HCT116 (cell line): Measurements from ENCODE around the gene CDH13. TPM values are rescaled to one million over a fixed set of nuclear protein-coding genes. Genes with fewer than 3 reads are reported as not detected.

Experiments used
- ATAC-seq: fragments of 200-7000 bp; cut with Tn5 transposase; 2 replicates; pipeline ENCODE4 v1.9.1; 2020; ENCODE audit warnings: mild to moderate bottlenecking, moderate library complexity
- BruUV-seq: library from RNA; stranded (reverse); fragments of 400-500 nt; replicated peaks from 2 replicates; lab custom pipeline; 2021; lab: Mats Ljungman, UMichigan
- CTCF ChIA-PET: fragments of 300-600 bp; sonication (Branson Sonifier 250); formaldehyde crosslinking; loops from one replicate; lab custom pipeline; 2021; ENCODE audit warnings: antibody characterized with exemption; lab: Charles Lee
- POLR2A ChIA-PET: fragments of 300-600, 350-600 bp; sonication (Branson Sonifier 250); formaldehyde crosslinking; loops from one replicate; lab custom pipeline; 2021; ENCODE audit warnings: antibody characterized with exemption; lab: Charles Lee
- RAD21 ChIA-PET, 2 experiments: fragments of 300-600 bp; sonication (Branson Sonifier 250); formaldehyde crosslinking; loops; one replicate each; lab custom pipeline; 2023; ENCODE audit warnings: low total read pairs in 2 of 2; ENCODE audit not compliant: uncharacterized antibody in 2 of 2, unreplicated experiment in 2 of 2, low non-redundant PET in 1 of 2; lab: Charles Lee
- DNase-seq: peaks from one replicate; pipeline ENCODE4 v3.0.0-alpha.2; 2010; ENCODE audit warnings: low read depth, low spot score
- H2AFZ ChIP-seq: fragments of 200-600 bp; shearing (Covaris generic), sonication (generic); 2 replicates; pipeline ENCODE4 v1.6.1; 2017; ENCODE audit warnings: low read depth, mixed run types, mixed read lengths, antibody characterized with exemption, low read length; ENCODE audit not compliant: poor library complexity, severe bottlenecking
- H3K27ac ChIP-seq: 2 replicates; pipeline ENCODE4 v1.5.1; 2012; ENCODE audit warnings: low read depth, low read length
- H3K27me3 ChIP-seq: fragments of 200-600 bp; sonication (generic); 2 replicates; pipeline ENCODE4 v1.6.1; 2016; ENCODE audit warnings: mixed run types, low read length, mixed read lengths; ENCODE audit not compliant: insufficient read depth
- H3K36me3 ChIP-seq, 2 experiments: fragments of 200-500 bp in 1 of 2; fragments of 200-600 bp in 1 of 2; sonication (Bioruptor generic) in 1 of 2; sonication (generic) in 1 of 2; 2 replicates each; pipeline versions ENCODE4 v1.5.1 to v1.6.1; 2014 to 2016; ENCODE audit warnings: low read length in 2 of 2, inconsistent platforms in 1 of 2, mixed read lengths in 1 of 2, mixed run types in 1 of 2; ENCODE audit not compliant: insufficient read depth in 2 of 2, control insufficient read depth in 1 of 2
- H3K4me1 ChIP-seq, 2 experiments: fragments of 200-600 bp in 1 of 2; sonication (generic) in 1 of 2; 2 replicates each; pipeline versions ENCODE4 v1.5.1 to v1.6.1; 2012 to 2017; ENCODE audit warnings: low read length in 2 of 2, inconsistent platforms in 1 of 2, mild to moderate bottlenecking in 1 of 2, mixed read lengths in 1 of 2, mixed run types in 1 of 2, moderate library complexity in 1 of 2; ENCODE audit not compliant: insufficient read depth in 2 of 2, control insufficient read depth in 1 of 2
- H3K4me2 ChIP-seq: fragments of 200-600 bp; sonication (generic); 2 replicates; pipeline ENCODE4 v1.6.1; 2017; ENCODE audit warnings: mixed run types, low read length, mixed read lengths
- H3K4me3 ChIP-seq, 2 experiments: fragments of 200-600 bp in 1 of 2; sonication (generic) in 1 of 2; replicated peaks in 1 of 2; 2 replicates each; pipeline ENCODE4 v1.5.1; 2011 to 2016; ENCODE audit warnings: low read length in 2 of 2, control low read depth in 1 of 2, low read depth in 1 of 2, mild to moderate bottlenecking in 1 of 2, mixed read lengths in 1 of 2, mixed run types in 1 of 2
- H3K79me2 ChIP-seq: fragments of 200-600 bp; sonication (generic); 2 replicates; pipeline ENCODE4 v1.6.1; 2017; ENCODE audit warnings: mild to moderate bottlenecking, mixed run types, low read length, moderate library complexity, mixed read lengths; ENCODE audit not compliant: insufficient read depth
- H3K9ac ChIP-seq: fragments of 200-600 bp; sonication (generic); 2 replicates; pipeline ENCODE4 v1.6.1; 2016; ENCODE audit warnings: low read length, mixed read lengths
- H3K9me2 ChIP-seq: fragments of 200-600 bp; sonication (generic), shearing (Covaris generic); 2 replicates; pipeline ENCODE4 v1.6.1; 2017; ENCODE audit warnings: mixed run types, mild to moderate bottlenecking, moderate library complexity; ENCODE audit not compliant: insufficient read depth
- H3K9me3 ChIP-seq, 2 experiments: fragments of 200-500 bp in 1 of 2; fragments of 200-600 bp in 1 of 2; sonication (Bioruptor generic) in 1 of 2; sonication (generic) in 1 of 2; 2 replicates each; pipeline ENCODE4 v1.6.1; 2014 to 2017; ENCODE audit warnings: low read length in 2 of 2, mixed read lengths in 2 of 2, inconsistent platforms in 1 of 2, low read depth in 1 of 2, mild to moderate bottlenecking in 1 of 2, mixed run types in 1 of 2, moderate library complexity in 1 of 2; ENCODE audit not compliant: control insufficient read depth in 1 of 2, insufficient read depth in 1 of 2
- H4K20me1 ChIP-seq: fragments of 200-600 bp; sonication (generic), shearing (Covaris generic); 2 replicates; pipeline ENCODE4 v1.6.1; 2017; ENCODE audit warnings: mixed run types, mild to moderate bottlenecking, moderate library complexity; ENCODE audit not compliant: insufficient read depth
- ATF3 ChIP-seq: IDR thresholded peaks from 2 replicates; pipeline ENCODE4 v1.6.1; 2012
- CBX3 ChIP-seq: IDR thresholded peaks from 2 replicates; pipeline ENCODE4 v1.6.1; 2012; ENCODE audit warnings: low read depth
- CEBPB ChIP-seq: IDR thresholded peaks from 2 replicates; pipeline ENCODE4 v1.6.1; 2012; ENCODE audit warnings: low read depth
- POLR2AphosphoS5 ChIP-seq: IDR thresholded peaks from 2 replicates; pipeline ENCODE4 v1.6.1; 2011; ENCODE audit warnings: mild to moderate bottlenecking, low read depth, low read length, moderate library complexity
- RAD21 ChIP-seq: IDR thresholded peaks from 2 replicates; pipeline ENCODE4 v1.6.1; 2012; ENCODE audit warnings: low read depth, mild to moderate bottlenecking
- SP1 ChIP-seq: IDR thresholded peaks from 2 replicates; pipeline ENCODE4 v1.6.1; 2012; ENCODE audit warnings: low read depth
- SRF ChIP-seq: IDR thresholded peaks from 2 replicates; pipeline ENCODE4 v1.6.1; 2012; ENCODE audit warnings: low read depth
- TCF7L2 ChIP-seq: IDR thresholded peaks from 2 replicates; pipeline ENCODE4 v1.7.0; 2011; ENCODE audit warnings: borderline replicate concordance, inconsistent platforms; ENCODE audit not compliant: insufficient read depth, insufficient read length; ENCODE audit errors: extremely low read depth
- ZFX ChIP-seq: fragments of 450-650 bp; IDR thresholded peaks from 2 replicates; pipeline ENCODE4 v1.6.1; 2017
- ZNF274 ChIP-seq: fragments of 200-500 bp; sonication (Bioruptor generic); IDR thresholded peaks from 2 replicates; pipeline ENCODE4 v1.6.1; 2014; ENCODE audit warnings: mild to moderate bottlenecking, low read depth, low read length, inconsistent platforms
- intact Hi-C: fragments of 100-400 bp; cut with micrococcal nuclease; formaldehyde crosslinking; loops from 2 replicates; pipeline ENCODE4 v1.10.0; 2022
- total RNA-seq: library from RNA; stranded (reverse); gene quantifications from one replicate; pipeline ENCODE4 v1.2.1, GENCODE V29; 2021; ENCODE audit not compliant: unreplicated experiment
- TF ChIP-seq, protein P1 (sequence below), 3 experiments: fragments of 200-600 bp in 1 of 3; sonication (generic) in 1 of 3; IDR thresholded peaks in 2 of 3; conservative IDR thresholded peaks in 1 of 3; 2 replicates each; pipeline ENCODE4 v1.5.1; 2012 to 2017; ENCODE audit warnings: low read depth in 2 of 3, low read length in 2 of 3, antibody characterized with exemption in 1 of 3, borderline replicate concordance in 1 of 3, control low read depth in 1 of 3, mild to moderate bottlenecking in 1 of 3, mixed read lengths in 1 of 3, mixed run types in 1 of 3, moderate library complexity in 1 of 3; ENCODE audit not compliant: insufficient read depth in 1 of 3
- TF ChIP-seq, protein P2 (sequence below): IDR thresholded peaks from 2 replicates; pipeline ENCODE4 v1.6.1; 2012; ENCODE audit warnings: low read depth
- TF ChIP-seq, protein P3 (sequence below): IDR thresholded peaks from 2 replicates; pipeline ENCODE4 v1.6.1; 2011; ENCODE audit warnings: mild to moderate bottlenecking, low read length, moderate library complexity; ENCODE audit not compliant: insufficient replicate concordance; ENCODE audit errors: extremely low read depth

The CDH13 gene
- total RNA-seq, 1 experiment from 2014 or later, result not detected

DNA sequence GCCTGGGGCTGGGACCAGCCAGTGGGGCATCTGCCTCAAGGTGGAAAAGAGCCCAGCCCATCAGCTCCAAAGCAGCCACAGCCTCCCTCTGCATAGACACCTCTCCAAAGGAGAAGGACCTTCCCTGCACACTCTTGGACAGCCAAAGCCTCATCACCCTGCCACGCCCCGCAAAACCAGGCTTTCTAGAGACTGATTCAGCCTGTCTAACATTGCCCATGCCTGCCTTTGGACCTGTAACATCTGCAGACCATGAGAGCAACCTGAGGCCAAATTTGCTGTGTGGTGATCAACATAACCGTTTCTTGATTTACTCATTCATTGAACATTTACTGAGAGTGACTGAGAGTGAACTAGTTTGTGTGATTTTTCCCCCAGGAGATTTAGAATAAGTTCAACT lies 961.3 kb downstream of the CDH13 start:
- Histone ChIP-seq H4K20me1 (no peaks in the 10 kb centered on the region), H2AFZ (no peak overlapping the region), H3K36me3 (no peaks in the 10 kb centered on the region), H3K9me3 (no peaks in the 10 kb centered on the region), H3K9ac (no peak overlapping the region), H3K79me2 (no peaks in the 10 kb centered on the region), H3K27ac (no peak overlapping the region), H3K9me2 (no peaks in the 10 kb centered on the region), H3K4me2 (no peak overlapping the region), H3K4me1 (no peaks in the 10 kb centered on the region), H3K27me3 (peaks cover 52% of the 10 kb centered on the region), H3K4me3 (no peak overlapping the region)
- BruUV-seq, result no TSS peak
- ChIA-PET RAD21 (no interaction called here), CTCF (no interaction called here), POLR2A (no interaction called here)
- TF ChIP-seq ATF3 (no peak), CBX3 (no peak), ZNF274 (no peak), POLR2AphosphoS5 (no peak), CEBPB (no peak), TCF7L2 (no peak), SRF (no peak), ZFX (no peak), SP1 (no peak), RAD21 (no peak)
- TF ChIP-seq, protein P1, sequence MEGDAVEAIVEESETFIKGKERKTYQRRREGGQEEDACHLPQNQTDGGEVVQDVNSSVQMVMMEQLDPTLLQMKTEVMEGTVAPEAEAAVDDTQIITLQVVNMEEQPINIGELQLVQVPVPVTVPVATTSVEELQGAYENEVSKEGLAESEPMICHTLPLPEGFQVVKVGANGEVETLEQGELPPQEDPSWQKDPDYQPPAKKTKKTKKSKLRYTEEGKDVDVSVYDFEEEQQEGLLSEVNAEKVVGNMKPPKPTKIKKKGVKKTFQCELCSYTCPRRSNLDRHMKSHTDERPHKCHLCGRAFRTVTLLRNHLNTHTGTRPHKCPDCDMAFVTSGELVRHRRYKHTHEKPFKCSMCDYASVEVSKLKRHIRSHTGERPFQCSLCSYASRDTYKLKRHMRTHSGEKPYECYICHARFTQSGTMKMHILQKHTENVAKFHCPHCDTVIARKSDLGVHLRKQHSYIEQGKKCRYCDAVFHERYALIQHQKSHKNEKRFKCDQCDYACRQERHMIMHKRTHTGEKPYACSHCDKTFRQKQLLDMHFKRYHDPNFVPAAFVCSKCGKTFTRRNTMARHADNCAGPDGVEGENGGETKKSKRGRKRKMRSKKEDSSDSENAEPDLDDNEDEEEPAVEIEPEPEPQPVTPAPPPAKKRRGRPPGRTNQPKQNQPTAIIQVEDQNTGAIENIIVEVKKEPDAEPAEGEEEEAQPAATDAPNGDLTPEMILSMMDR (IDR thresholded peaks at IDR 0.05 in 2 of 3, conservative IDR thresholded peaks at IDR 0.05 in 1 of 3; ENCODE audit: borderline replicate concordance in 1 of 3, insufficient read depth in 1 of 3, low read depth in 2 of 3, low read length in 2 of 3), result no peak
- TF ChIP-seq, protein P2, sequence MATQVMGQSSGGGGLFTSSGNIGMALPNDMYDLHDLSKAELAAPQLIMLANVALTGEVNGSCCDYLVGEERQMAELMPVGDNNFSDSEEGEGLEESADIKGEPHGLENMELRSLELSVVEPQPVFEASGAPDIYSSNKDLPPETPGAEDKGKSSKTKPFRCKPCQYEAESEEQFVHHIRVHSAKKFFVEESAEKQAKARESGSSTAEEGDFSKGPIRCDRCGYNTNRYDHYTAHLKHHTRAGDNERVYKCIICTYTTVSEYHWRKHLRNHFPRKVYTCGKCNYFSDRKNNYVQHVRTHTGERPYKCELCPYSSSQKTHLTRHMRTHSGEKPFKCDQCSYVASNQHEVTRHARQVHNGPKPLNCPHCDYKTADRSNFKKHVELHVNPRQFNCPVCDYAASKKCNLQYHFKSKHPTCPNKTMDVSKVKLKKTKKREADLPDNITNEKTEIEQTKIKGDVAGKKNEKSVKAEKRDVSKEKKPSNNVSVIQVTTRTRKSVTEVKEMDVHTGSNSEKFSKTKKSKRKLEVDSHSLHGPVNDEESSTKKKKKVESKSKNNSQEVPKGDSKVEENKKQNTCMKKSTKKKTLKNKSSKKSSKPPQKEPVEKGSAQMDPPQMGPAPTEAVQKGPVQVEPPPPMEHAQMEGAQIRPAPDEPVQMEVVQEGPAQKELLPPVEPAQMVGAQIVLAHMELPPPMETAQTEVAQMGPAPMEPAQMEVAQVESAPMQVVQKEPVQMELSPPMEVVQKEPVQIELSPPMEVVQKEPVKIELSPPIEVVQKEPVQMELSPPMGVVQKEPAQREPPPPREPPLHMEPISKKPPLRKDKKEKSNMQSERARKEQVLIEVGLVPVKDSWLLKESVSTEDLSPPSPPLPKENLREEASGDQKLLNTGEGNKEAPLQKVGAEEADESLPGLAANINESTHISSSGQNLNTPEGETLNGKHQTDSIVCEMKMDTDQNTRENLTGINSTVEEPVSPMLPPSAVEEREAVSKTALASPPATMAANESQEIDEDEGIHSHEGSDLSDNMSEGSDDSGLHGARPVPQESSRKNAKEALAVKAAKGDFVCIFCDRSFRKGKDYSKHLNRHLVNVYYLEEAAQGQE, result no peak
- TF ChIP-seq, protein P3, sequence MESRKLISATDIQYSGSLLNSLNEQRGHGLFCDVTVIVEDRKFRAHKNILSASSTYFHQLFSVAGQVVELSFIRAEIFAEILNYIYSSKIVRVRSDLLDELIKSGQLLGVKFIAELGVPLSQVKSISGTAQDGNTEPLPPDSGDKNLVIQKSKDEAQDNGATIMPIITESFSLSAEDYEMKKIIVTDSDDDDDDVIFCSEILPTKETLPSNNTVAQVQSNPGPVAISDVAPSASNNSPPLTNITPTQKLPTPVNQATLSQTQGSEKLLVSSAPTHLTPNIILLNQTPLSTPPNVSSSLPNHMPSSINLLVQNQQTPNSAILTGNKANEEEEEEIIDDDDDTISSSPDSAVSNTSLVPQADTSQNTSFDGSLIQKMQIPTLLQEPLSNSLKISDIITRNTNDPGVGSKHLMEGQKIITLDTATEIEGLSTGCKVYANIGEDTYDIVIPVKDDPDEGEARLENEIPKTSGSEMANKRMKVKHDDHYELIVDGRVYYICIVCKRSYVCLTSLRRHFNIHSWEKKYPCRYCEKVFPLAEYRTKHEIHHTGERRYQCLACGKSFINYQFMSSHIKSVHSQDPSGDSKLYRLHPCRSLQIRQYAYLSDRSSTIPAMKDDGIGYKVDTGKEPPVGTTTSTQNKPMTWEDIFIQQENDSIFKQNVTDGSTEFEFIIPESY, result no peak
- DNase-seq (no peak), ATAC-seq (no peak)
- intact Hi-C loops, result no loop called here
